ENCODE data around the gene CCSER1.
"Not testable (repeated sequence)": the region's sequence is repeated elsewhere in the genome, so short reads cannot be mapped to it uniquely, and the experiment has no call there.

The CCSER1 gene

DNA sequence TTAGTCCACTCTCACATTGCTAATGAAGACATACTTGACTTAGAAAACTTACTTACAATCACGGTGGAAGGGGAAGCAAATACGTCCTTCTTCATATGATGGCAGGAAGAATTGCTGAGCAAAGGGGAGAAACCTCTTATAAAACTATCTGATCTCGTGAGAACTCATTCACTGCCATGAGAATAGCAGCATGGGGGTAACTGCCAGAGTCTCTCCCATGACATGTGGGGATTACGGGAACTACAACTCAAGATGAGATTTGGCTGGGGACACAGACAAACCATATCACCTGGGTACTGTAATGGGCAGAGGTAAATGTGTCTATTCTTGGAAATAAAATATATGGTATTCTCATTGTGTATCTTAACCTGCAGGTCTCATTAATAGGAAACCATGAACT is 1464.9 kb downstream of the CCSER1 start:
- no peak for DNase-seq (ENCODE audit: low spot score)

DNA sequence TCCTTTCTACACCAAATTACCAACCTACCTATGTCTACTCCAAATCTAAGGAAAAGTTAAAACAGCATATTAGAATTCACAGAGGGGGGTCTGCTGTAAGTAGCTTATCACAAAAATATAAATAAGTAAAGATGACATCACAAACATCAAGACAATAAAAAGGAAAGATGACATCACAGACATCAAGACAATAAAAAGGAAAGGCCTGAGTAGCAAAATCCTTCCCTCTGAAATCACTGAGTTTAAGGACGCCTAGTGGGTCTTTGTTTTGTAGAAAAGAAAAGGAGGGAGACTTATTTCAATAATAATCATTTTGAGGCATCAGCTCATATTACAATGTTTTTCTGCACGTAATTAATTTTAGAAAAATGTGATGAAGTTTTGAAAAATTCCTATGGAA is 1469.5 kb downstream of the CCSER1 start:
- DNase-seq (ENCODE audit: low spot score) = no peak

DNA sequence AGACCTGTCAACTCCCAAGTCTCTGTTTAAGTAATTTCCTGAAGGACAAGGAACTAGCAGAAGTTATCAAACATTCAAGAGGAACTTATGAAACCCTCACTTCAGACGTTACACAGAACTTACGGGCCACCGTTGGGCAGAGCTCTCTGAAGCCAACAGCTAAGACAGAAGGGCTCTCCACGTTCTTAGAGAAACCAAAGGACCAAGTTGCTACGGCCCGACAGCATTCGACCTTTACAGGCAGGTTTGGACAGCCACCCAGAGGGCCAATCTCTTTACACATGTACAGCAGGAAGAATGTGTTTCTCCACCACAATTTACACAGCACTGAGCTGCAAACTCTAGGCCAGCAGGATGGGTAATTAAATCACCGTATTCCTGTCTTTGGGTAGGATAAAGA is 1471.5 kb downstream of the CCSER1 start:
- no peak for DNase-seq (ENCODE audit: low spot score)

DNA sequence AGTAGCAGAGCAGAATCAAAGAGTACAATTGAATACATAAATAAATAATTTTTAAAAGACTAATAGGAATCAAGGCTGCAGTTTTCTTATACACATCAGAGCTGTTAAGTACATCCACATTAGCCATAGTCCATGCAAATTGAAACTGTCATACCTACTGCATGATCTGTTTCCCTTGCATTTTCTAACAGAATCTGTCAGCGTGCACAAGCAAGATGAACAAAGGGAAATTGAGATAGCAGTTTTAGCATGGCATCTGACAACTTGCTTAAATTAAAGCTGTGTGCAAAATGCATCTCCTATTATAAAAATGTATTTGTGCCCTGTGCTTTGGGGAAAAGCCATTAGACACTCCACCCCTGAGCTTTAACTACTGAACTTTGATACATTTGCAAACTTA is 1473.1 kb downstream of the CCSER1 start:
- DNase-seq (ENCODE audit: low spot score) = no peak

DNA sequence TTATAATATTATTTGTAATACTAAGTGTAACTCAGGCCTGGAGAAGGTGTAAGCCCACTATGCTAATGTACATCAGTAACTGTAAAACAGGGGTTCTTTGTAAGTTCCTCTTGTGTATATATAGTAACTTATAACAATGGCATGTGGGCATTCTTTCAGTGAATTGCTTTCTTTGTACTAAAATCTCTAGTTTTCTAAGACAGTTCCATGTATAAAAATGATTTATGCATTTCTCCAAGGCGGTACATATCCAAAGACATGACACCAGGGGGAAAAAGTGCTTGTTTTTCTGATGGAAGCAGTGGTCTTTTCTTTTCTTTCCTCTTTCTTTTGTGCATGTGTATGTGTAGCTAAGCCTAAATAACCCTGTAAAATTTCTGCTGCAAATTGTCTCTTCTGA is 1474.2 kb downstream of the CCSER1 start:
- no peak for DNase-seq (ENCODE audit: low spot score)

DNA sequence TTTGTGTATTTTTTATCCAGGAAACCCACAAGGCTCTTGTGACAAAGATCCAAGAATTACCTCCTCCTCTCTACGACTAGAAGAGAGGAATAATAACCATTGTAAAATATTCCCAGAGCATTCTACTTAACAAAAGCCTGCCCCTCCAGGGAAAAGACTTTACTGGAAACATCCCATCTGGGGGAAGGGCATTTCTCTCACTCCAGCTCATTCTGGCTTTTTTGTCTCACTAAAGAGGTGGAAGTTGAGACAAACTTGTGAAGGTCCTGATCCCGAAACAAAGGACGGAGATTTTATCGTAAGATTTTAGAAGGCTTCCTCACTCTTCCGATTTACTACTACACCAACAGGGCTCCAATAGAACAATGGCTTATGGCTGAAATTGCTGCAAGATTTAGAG is 1484.6 kb downstream of the CCSER1 start:
- DNase-seq (ENCODE audit: low spot score) = no peak

DNA sequence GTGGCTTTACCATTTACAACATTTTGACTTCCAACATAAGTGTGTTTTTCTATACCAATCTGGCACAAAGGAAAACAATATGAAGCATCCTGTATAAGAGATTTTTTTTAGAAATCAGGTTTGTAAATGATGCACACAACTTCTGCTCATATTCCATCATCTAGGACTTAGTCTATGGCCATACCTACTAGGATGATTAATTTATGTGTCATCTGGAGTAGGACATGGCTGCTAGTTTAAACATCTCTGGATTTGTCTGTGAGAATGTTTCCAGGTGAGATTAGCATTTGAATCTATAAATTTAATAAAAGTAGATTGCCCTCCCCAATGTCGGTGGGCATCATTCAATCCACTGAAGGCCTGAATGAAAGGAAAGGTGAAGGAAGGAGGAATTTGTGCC is 1493.8 kb downstream of the CCSER1 start:
- DNase-seq (ENCODE audit: low spot score) = no peak

DNA sequence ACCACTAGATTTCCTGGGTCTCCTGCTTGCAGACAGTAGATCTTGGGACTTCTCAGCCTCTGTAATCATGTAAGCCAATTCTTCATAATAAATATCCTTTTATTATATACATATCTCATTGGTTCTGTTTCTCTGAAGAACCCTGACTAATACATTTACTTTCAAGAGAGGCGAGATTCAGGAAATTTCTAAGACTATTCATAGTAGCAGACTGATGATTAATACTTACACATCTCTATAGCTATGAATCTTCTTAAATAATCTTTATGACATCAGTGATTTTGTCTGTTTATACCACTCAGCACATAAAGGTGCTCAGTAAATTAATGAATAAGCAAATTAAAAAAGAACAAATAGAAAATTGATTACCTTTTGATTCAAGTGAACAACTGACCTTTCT is 1494.3 kb downstream of the CCSER1 start:
- DNase-seq (ENCODE audit: low spot score) = no peak

DNA sequence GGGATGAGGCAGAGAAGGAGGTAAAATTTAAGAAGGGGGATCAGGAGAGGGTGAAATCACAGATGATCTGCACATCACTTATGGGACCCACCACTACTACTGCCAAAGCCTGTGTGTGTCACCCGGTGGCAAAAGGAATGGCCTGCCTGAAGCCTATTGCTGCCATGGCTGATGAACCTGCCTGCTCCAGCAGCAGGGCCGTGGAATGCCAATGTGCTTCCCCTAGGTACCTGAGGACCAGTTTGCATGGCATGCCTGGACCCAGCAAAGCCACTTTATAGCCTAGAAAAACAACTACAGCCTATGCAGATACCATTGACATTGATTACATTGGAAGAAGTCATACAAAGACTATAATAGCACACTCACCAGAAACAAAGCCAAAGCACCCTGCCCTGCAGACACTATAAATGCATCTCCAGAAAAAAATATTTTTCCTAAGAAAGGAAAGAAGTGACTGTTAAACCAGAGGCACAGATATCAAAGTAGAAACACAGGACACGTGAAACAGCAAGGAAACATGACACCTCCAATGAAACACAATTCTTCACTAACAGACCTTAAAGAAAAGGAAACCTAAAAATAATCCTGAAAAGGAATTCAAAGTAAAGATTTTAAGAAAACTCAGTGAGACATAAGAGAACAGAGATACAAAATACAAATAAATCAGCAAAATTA is 1495.9 kb downstream of the CCSER1 start:
- DNase-seq (ENCODE audit: low spot score) = no peak

DNA sequence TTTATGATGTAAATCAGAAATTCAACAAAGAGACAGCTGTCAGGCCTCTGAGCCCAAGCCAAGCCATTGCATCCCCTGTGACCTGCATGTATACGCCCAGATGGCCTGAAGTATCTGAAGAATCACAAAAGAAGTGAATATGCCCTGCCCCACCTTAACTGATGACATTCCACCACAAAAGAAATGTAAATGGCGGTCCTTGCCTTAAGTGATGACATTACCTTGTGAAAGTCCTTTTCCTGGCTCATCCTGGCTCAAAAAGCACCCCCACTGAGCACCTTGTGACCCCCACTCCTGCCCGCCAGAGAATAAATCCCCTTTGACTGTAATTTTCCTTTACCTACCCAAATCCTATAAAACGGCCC is 1496.4 kb downstream of the CCSER1 start:
- DNase-seq (ENCODE audit: low spot score) = not testable (repeated sequence)

DNA sequence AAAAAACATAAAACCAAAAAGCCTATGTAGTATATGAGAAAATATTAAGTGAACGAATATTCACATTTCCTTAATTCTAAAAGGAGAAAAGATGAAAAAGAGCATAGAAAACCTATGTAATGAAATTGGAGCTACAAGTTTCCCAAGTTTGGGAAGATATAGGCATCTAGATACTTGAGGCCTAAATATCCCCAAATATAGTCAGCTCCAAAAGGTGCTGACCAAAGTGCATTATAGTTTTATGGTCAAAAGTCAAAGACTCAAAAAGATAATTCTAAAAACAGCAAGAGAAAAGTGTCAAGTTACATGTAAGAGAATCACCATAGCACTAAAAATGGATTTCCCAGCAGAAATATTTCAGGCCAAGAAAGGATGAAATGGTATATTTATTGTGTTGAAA is 1502.9 kb downstream of the CCSER1 start:
- no peak for DNase-seq (ENCODE audit: low spot score)

DNA sequence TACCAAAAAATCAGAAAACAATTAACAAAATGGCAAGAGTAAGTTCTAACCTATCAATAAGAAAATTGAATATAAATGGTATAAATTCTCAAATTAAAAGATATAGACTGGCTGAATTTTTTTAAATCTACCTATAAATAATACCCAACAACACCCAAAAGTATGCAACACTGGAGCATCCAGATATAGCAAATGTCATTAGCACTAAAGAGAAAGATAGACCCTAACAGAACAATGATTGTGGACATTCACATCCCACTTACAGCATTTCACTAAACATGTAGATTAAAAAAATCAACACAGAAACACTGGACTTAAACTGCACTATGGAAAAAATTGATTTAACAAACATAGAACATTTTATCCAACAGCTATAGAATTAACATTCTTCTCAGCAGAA is 1503.6 kb downstream of the CCSER1 start:
- no peak for DNase-seq (ENCODE audit: low spot score)

DNA sequence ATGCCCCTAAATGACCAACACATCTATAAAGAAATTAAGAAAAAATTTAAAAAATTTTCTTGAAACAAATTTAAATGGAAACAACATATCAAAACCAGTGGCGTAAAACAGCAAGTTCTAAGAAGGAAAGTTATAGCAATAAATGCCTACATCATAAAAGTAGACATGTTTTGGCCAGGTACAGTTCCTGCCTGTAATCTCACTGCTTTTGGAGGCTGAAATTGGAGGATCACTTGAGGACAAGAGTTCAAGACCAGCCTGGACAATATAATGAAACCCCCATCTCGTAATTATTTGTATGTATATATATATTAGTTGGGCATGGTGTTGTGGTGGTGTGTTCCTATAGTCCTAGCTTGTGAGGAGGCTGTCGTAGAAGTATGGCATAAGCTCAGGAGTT is 1504.1 kb downstream of the CCSER1 start:
- no peak for DNase-seq (ENCODE audit: low spot score)

DNA sequence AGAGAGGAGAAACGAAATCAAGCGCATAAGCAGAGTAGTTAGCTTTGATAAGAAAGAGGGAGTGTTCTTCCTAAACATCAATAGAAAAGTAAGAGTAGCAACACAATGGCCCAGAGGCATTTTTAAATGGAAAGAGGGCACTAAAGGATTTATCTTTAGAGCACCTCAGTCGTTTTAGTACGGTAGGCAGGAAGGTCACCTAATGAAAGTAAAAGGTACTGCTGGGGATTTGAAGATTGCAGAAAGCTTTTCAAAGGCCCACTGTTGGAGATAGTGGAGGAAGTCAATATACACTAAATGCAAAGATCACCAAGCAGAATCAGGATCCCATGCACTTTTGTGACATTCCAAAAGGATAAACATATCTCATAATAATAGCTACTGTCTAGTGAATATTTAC is 1508.9 kb downstream of the CCSER1 start:
- DNase-seq (ENCODE audit: low spot score) = no peak
